Measurements from ENCODE around the gene MAD2L2.
A peak's percentile ranks its signal among the peaks of the same experiment; 100 is the strongest.

The MAD2L2 gene

DNA sequence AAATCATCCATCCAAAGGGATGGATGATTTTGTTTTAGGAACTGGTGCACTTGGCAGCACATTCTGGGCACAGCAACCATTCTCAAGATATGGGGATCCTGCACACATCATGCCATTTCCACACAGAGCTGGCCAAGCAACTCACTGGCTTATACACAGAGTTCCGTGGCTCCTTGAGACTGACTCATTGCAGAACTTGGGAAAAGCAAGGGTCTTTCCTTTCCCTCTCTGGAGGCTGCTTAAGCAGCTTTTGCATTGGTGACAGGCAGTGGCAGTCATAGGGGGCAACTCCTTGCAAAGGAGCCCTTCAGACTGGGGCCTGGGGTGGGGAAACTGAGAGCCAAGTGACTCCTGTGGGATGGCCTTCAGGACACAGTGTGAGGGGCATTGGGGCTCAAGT, 1.9 kb upstream of the MAD2L2 start:
- intact Hi-C loops (cut with micrococcal nuclease): no loop called here
- H3K4me3 Mint-ChIP-seq: no peak overlapping the region

DNA sequence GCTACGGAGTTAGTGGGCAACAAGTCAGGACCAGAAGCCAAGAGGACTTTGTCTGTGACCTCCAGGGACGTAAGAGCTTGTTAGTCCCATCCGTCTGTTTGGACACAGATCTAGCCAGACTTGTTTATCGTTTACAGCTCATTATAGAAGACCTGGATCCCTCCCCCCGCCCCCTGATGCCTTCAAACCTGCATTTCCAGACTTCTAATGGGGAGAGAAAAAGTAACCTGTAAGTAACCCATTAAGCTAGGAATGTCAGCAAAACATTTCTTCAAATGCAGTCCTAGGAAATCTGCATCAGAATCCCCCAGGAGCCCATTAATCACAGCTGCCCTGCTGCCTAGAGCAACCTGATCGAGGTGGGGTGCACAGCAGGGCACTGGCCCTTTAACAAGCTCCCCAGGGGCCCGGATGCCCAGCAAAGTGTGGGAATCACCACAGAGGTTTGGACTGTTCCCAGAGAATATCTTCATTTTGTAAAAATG, 1.4 kb upstream of the MAD2L2 start:
- Mint-ChIP-seq H3K4me3 (no peak overlapping the region), H3K36me3 (ENCODE audit: low read depth) (peaks cover 22% of the 10 kb centered on the region), H3K27ac (no peak overlapping the region), H3K4me1 (ENCODE audit: low read depth) (peaks cover 26% of the 10 kb centered on the region), H3K9me3 (no peaks in the 10 kb centered on the region), H3K27me3 (peaks cover 25% of the 10 kb centered on the region)
- intact Hi-C loops (cut with micrococcal nuclease): no loop called here

More for the DNA sequence above, 1.9 kb upstream of the MAD2L2 start:
- H3K9me3 Mint-ChIP-seq: no peaks in the 10 kb centered on the region
- H3K27ac Mint-ChIP-seq: no peak overlapping the region
- H3K4me1 Mint-ChIP-seq (ENCODE audit: low read depth): peaks cover 24% of the 10 kb centered on the region
- peaks cover 17% of the 10 kb centered on the region for H3K36me3 Mint-ChIP-seq (ENCODE audit: low read depth)
- peaks cover 28% of the 10 kb centered on the region for H3K27me3 Mint-ChIP-seq

DNA sequence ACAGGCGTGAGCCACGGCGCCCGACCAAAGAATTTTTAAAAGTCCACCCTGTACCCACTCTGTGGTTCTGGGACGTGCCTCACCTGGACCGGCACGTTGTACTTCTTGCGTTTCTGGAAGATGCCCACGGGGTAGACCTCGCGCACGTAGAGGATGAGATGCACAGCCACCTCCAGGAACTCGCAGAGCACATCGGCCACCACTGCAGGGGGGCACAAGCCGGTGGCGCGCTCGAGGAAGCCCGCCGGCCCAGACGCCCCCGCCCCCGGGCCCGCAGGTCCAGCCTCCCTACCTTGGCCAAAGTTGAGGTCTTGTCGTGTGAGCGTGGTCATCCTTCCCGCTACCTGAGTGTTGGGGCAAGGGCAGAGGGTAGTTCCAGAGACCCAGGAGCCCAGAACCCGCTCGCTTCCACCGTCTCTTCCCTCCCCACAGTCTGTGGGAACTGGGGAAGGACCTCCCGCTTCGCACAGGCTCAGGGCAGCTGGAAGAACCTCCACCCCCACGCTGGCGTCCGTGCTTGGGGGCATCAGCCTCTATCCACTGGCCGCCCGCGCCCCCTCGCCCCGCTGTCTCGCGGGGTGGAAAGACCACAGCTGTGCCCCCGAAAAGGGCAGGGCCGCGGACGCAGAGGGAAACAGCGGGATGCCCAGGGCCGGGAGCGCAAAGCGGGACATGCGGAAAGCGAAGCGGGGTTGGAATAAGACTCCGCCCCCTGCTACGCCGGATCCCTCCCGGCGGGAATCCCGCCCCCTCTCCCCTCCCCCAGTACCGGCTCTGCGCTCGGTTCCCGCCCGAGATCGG, 478 bp downstream of the MAD2L2 start:
- peaks cover 32% of the 10 kb centered on the region for H3K4me1 Mint-ChIP-seq (ENCODE audit: low read depth)
- no peaks in the 10 kb centered on the region for H3K9me3 Mint-ChIP-seq
- intact Hi-C loops (cut with micrococcal nuclease): no loop called here
- peak overlapping the region; percentile 92 for H3K27ac Mint-ChIP-seq
- peaks cover 18% of the 10 kb centered on the region for H3K27me3 Mint-ChIP-seq
- peaks cover 40% of the 10 kb centered on the region for H3K36me3 Mint-ChIP-seq (ENCODE audit: low read depth)
- peak overlapping the region; percentile 99 for H3K4me3 Mint-ChIP-seq

DNA sequence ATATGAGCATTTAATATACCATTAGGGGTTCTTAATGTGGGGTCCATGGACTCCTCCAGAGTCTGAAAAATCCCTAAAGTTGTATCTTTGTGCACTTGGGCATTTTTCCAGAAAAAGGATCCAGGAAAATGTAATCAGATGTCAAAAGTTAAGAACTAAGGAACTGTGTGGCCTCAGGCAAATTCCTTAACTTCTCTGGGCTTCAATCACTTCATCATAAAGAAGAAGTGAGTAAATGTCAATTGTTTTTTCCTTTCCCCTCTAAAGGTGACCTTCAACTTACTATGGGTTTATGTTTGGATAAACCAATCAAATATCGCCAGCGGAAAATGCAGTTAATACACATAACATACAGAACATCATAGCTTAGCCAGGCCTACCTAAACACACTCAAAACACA, 2.5 kb downstream of the MAD2L2 start:
- H3K4me3 Mint-ChIP-seq: no peak overlapping the region
- no peak overlapping the region for H3K27ac Mint-ChIP-seq
- no peaks in the 10 kb centered on the region for H3K9me3 Mint-ChIP-seq
- peaks cover 4% of the 10 kb centered on the region for H3K27me3 Mint-ChIP-seq
- peaks cover 61% of the 10 kb centered on the region for H3K36me3 Mint-ChIP-seq (ENCODE audit: low read depth)
- H3K4me1 Mint-ChIP-seq (ENCODE audit: low read depth): peaks cover 39% of the 10 kb centered on the region
- intact Hi-C loops (cut with micrococcal nuclease): no loop called here

DNA sequence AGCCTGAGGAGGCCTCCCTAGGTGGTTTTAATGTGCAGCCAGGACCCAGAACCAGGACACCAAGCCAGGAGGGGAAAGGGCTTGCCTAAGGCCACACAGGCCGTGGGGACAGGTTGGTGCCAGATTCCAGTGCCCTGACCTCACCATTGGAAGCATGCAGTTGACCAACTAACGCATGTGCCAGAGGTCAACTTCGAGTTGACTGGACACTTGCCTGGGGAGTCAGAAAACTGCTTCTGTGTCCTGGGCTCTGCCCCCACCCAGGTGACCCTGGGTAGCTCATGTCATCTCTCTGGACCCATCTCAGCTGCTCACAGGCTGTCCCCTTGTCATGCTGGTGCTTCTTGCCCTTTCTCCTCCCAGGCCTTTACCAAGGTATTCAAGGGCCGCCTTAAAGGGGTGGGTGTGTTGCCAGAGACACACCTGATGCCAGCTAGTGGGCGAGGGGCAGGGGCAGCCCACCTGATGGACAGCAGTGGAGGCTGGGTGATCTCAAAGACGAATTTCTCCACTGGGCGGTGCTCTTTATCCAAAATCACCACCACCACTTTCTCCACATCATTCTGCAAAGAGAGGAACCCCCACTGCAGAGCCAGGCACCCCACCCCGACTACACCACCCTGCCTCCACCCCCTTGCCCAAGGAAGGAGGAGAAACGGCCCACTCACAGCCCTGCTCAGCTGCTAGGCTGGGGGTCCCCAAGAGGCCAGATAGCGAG, 4.4 kb downstream of the MAD2L2 start:
- Mint-ChIP-seq H3K27ac (no peak overlapping the region), H3K4me3 (no peak overlapping the region), H3K27me3 (no peaks in the 10 kb centered on the region), H3K36me3 (ENCODE audit: low read depth) (peaks cover 80% of the 10 kb centered on the region), H3K4me1 (ENCODE audit: low read depth) (peaks cover 44% of the 10 kb centered on the region), H3K9me3 (no peaks in the 10 kb centered on the region)
- intact Hi-C loops (cut with micrococcal nuclease): no loop called here

DNA sequence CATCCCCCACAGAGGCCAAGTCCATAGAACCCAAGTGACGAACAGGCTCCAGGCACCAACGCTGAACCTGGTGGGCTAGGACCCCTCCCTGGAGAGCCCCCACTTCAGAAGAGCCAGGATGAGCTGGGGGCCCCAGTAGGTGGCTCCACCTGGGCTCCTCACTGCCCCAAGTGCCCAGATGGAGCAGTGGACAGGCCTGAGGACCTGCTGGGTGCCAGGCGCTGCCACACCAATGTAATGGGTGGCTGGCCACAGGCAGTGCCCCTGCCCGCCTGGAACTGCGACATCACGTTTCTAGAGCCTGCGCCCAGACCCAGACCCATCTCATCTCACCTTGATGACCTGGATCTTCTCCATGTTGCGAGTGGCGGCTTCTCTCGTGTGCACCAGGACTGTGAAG, 5.6 kb downstream of the MAD2L2 start:
- Mint-ChIP-seq H3K9me3 (no peaks in the 10 kb centered on the region), H3K4me3 (no peak overlapping the region), H3K4me1 (ENCODE audit: low read depth) (peaks cover 54% of the 10 kb centered on the region), H3K27ac (no peak overlapping the region), H3K36me3 (ENCODE audit: low read depth) (peaks cover 80% of the 10 kb centered on the region), H3K27me3 (no peaks in the 10 kb centered on the region)
- intact Hi-C loops (cut with micrococcal nuclease): no loop called here

DNA sequence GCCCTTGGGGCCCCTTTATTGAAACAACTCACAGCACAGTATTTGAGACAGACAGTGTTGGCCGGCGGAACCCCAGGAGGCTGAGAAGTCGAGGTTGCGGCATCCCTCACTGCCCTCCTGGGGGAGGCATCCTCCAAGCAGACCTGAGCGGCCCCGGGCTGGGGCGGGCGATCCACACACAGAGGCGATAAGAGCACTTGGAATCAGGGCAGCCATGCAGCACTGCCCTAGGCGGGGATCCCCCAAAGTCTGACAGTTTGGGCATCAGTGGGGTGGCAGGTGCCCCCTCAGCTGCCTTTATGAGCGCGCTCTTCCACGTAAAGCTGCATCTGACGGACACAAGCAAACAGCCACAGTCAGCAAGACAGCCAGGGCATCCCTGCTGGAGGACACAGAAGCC, 6.5 kb downstream of the MAD2L2 start:
- Mint-ChIP-seq H3K4me1 (ENCODE audit: low read depth) (peaks cover 53% of the 10 kb centered on the region), H3K27ac (no peak overlapping the region), H3K4me3 (no peak overlapping the region), H3K36me3 (ENCODE audit: low read depth) (peaks cover 88% of the 10 kb centered on the region), H3K27me3 (no peaks in the 10 kb centered on the region), H3K9me3 (no peaks in the 10 kb centered on the region)
- intact Hi-C loops (cut with micrococcal nuclease): no loop called here

DNA sequence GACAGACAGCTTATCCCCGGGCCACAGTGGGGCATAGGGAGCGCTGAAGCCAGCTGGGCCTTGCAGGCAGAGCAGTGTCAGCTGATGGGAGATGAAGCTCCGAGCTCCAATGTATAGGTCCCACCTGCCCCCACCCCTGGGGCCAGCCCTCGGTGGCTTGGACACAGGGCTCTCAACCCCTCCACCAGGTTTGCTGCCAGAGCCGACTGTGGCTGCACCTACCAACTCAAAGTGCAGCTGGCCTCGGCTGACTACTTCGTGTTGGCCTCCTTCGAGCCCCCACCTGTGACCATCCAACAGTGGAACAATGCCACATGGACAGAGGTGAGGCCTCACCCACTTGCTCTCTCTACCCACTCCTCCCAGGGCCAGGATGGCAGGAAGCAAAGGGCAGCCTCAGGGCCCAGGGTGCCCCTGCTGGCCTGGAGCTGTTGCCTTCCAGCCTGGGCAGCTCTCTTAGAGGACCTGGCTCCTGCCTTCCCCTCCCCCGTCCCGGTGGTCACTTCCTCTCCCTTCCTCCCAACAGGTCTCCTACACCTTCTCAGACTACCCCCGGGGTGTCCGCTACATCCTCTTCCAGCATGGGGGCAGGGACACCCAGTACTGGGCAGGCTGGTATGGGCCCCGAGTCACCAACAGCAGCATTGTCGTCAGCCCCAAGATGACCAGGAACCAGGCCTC, 7.7 kb downstream of the MAD2L2 start:
- H3K9me3 Mint-ChIP-seq: no peaks in the 10 kb centered on the region
- H3K4me1 Mint-ChIP-seq (ENCODE audit: low read depth): peaks cover 54% of the 10 kb centered on the region
- peak overlapping the region; percentile 17 for H3K27ac Mint-ChIP-seq
- H3K27me3 Mint-ChIP-seq: no peaks in the 10 kb centered on the region
- intact Hi-C loops (cut with micrococcal nuclease): no loop called here
- peaks cover 93% of the 10 kb centered on the region for H3K36me3 Mint-ChIP-seq (ENCODE audit: low read depth)
- no peak overlapping the region for H3K4me3 Mint-ChIP-seq

DNA sequence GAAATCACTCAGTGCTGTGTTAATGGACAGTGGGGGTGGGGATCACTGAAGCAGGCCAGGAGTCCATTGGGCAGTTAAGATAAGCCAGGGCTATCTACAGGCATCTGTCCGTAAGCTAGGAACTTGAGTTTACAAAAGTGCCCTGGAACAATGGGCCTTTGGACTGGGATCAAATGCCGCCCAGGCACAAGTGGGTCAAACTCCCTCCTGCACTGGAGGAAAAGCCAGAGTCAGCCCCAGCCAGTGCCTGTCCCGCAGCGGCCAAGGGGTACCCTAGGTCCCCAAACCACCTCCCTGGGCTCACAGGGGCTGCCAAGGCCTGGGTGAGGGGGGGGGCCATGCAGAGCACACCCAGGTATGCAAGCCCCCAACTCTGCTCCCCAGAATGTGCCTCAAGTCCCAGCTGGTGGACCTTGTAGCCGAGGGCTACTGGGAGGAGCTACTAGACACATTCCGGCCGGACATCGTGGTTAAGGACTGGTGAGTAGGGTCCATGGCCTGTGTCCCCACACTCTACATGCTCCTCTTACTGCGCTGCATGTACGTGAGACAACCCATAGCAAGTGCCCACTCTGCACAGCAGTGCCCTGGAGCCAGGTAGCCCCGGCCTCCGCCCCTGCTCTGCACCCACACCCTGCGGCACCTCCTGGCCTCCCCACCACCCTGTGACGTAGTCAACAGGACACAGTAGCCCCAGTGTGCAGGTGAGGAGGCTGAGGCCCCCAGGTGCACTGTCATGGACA, 9.2 kb downstream of the MAD2L2 start:
- H3K36me3 Mint-ChIP-seq (ENCODE audit: low read depth): peaks cover 90% of the 10 kb centered on the region
- no peaks in the 10 kb centered on the region for H3K9me3 Mint-ChIP-seq
- H3K4me3 Mint-ChIP-seq: no peak overlapping the region
- H3K27ac Mint-ChIP-seq: peak overlapping the region; percentile 93
- H3K4me1 Mint-ChIP-seq (ENCODE audit: low read depth): peaks cover 55% of the 10 kb centered on the region
- no peaks in the 10 kb centered on the region for H3K27me3 Mint-ChIP-seq
- intact Hi-C loops (cut with micrococcal nuclease): no loop called here

DNA sequence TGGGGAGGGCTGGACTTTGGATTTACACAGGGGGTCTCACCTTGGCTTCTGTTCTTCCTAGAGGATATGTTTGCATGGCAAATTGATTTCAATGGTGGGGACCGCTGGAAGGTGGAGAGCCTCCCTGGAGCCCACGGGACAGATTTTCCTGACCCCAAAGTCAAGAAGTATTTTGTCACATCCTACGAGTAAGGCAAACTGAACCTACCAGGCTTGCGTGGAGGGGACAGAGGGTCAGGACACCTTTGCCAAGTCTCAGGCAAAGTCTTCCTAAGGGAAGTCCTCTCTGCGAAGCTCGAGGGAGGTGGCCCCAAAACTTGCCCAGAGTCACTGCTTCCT, 9.8 kb downstream of the MAD2L2 start:
- Mint-ChIP-seq H3K27me3 (no peaks in the 10 kb centered on the region), H3K36me3 (ENCODE audit: low read depth) (peaks cover 88% of the 10 kb centered on the region), H3K4me1 (ENCODE audit: low read depth) (peaks cover 55% of the 10 kb centered on the region), H3K9me3 (no peaks in the 10 kb centered on the region), H3K4me3 (no peak overlapping the region), H3K27ac (peak overlapping the region; percentile 93)
- intact Hi-C loops (cut with micrococcal nuclease): no loop called here

DNA sequence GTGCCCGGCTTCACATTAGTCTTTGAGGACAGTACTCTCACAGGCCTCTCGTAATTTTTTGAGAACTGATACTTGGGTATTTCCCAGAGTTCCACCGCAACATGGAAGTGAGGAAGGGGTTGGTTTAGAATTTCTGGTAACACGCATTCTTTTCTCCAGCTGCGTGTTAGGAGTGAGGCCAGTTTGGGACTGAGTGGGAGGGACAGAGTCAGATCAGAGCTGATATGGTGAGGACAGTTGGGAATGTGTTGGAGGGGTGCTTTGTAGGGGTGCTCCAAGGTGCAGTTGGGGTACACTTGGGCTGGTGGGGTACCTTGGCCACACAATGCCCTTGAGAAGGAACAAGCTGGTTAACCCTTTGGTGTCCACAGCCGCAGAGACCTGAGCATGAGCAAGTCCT, 10.2 kb downstream of the MAD2L2 start:
- peak overlapping the region; percentile 39 for H3K4me3 Mint-ChIP-seq
- intact Hi-C loops (cut with micrococcal nuclease): no loop called here
- peaks cover 83% of the 10 kb centered on the region for H3K36me3 Mint-ChIP-seq (ENCODE audit: low read depth)
- H3K27ac Mint-ChIP-seq: peak overlapping the region; percentile 93
- H3K9me3 Mint-ChIP-seq: no peaks in the 10 kb centered on the region
- peaks cover 52% of the 10 kb centered on the region for H3K4me1 Mint-ChIP-seq (ENCODE audit: low read depth)
- H3K27me3 Mint-ChIP-seq: no peaks in the 10 kb centered on the region

DNA sequence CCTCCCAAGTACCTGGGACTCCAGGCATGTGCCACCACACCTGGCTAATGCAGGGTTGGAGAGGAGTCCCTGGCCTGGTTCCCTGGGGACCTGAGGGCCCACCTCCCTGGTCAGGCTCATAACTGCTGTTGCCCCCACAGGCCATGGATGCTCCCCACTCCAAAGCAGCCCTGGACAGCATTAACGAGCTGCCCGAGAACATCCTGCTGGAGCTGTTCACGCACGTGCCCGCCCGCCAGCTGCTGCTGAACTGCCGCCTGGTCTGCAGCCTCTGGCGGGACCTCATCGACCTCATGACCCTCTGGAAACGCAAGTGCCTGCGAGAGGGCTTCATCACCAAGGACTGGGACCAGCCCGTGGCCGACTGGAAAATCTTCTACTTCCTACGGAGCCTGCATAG, 12.4 kb downstream of the MAD2L2 start:
- Mint-ChIP-seq H3K4me3 (no peak overlapping the region), H3K27me3 (no peaks in the 10 kb centered on the region), H3K27ac (peak overlapping the region; percentile 75), H3K9me3 (no peaks in the 10 kb centered on the region), H3K36me3 (ENCODE audit: low read depth) (peaks cover 61% of the 10 kb centered on the region), H3K4me1 (ENCODE audit: low read depth) (peaks cover 43% of the 10 kb centered on the region)
- intact Hi-C loops (cut with micrococcal nuclease): no loop called here

DNA sequence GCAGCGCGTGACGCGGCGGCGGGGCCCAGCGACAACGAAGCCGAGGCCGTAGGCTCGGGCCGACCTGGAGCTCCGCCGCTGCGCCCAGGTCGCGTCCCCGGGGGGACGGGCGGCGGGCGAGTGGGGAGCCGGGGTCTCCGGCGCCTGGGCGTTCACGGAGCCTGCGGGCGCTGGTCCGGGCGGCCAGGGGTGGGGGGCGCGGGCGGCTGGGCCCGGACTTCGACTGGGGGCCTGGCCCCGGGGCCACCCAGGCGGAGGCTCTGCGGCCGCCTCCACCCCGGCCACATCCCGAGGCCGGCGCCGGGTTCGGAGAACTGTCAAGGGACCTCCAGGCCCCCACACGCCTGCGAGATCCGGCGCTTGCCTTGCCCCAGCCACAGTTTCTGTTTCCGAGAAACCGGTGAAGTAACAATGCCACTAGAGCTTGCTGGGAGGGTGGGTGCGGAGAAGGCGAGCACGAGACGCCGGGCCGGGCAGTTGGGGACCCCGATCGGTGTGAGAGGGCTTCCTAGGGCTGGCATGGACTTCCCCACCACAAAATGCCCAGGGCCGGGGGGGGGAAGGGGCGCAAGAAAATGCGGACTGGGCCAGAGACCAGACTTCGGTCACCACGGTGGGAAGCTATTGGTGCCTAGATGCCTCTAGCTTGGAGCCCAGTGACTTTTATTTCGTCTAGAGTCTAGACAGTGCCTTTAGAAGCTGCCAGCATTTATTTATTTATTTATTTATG, 16.4 kb downstream of the MAD2L2 start:
- Mint-ChIP-seq H3K36me3 (ENCODE audit: low read depth) (peaks cover 39% of the 10 kb centered on the region), H3K4me1 (ENCODE audit: low read depth) (peaks cover 28% of the 10 kb centered on the region), H3K27me3 (no peaks in the 10 kb centered on the region), H3K9me3 (no peaks in the 10 kb centered on the region), H3K4me3 (peak overlapping the region; percentile 84), H3K27ac (peak overlapping the region; percentile 85)
- intact Hi-C loops (cut with micrococcal nuclease): no loop called here

Measured in dendritic cell treated with granulocyte-macrophage colony-stimulating factor and Interleukin-4, amounts not matched to agents 40 ng/mL and 50 ng/mL, for 4 days (primary cell).